Prostate gland (tissue), 2 donors: ENCODE data around the gene EIF5A. TPM values are rescaled to one million over a fixed set of nuclear protein-coding genes. Genes with fewer than 3 reads are reported as not detected.
A peak's percentile ranks its signal among the peaks of the same experiment; 100 is the strongest.

Experiments used
- DNase-seq: peaks from one replicate; pipeline ENCODE4 v3.0.0-alpha.2; 2019; ENCODE audit warnings: low spot score
- H3K27ac ChIP-seq, 2 donors: fragments of 200-600 bp; sonication (generic); 2 replicates each; pipeline ENCODE4 v1.5.1; 2017 to 2019
- H3K27me3 ChIP-seq: fragments of 200-600 bp; sonication (generic); replicated peaks from 2 replicates; pipeline ENCODE4 v1.5.1; 2019; ENCODE audit not compliant: insufficient read depth
- H3K36me3 ChIP-seq, 2 donors: fragments of 200-600 bp; sonication (generic); 1 replicate in 1 of 2; 2 replicates in 1 of 2; pipeline versions ENCODE4 v1.5.1 to v1.8.1; 2017 to 2019
- H3K4me1 ChIP-seq: fragments of 200-600 bp; sonication (generic); replicated peaks from 2 replicates; pipeline ENCODE4 v1.5.1; 2019
- H3K4me3 ChIP-seq, 2 donors: fragments of 200-600 bp; sonication (generic); 2 replicates each; pipeline ENCODE4 v1.5.1; 2017 to 2019
- H3K9me3 ChIP-seq: fragments of 200-600 bp; sonication (generic); 2 replicates; pipeline ENCODE4 v1.5.1; 2017
- CTCF ChIP-seq, 4 experiments: fragments of 200-600 bp in 2 of 4; fragments of 450-650 bp in 2 of 4; sonication (generic) in 2 of 4; IDR thresholded peaks; 1 replicate in 3 of 4; 2 replicates in 1 of 4; pipeline ENCODE4 v1.5.1; 2016 to 2019; ENCODE audit warnings: antibody characterized with exemption in 4 of 4, mild to moderate bottlenecking in 2 of 4, moderate library complexity in 2 of 4
- POLR2A ChIP-seq: fragments of 450-650 bp; IDR thresholded peaks from one replicate; pipeline ENCODE4 v1.6.1; 2016; ENCODE audit warnings: antibody characterized with exemption, mild to moderate bottlenecking
- POLR2AphosphoS5 ChIP-seq: sonication (generic); formaldehyde crosslinking; IDR thresholded peaks from one replicate; pipeline ENCODE4 v1.6.1; 2017; ENCODE audit warnings: antibody characterized with exemption
- WGBS: methylation state at CpG from one replicate; pipeline ENCODE4 v1.1.5; 2018; 5-methylcytosine and 5-hydroxymethylcytosine counted together
- intact Hi-C: fragments of 100-400 bp; cut with DNase I; formaldehyde crosslinking; loops from one replicate; pipeline ENCODE4 v1.14.2; 2022
- total RNA-seq, 2 donors: library from RNA; depleted of rRNA; stranded (reverse); fragments of >200 nt; gene quantifications; one replicate each; pipeline ENCODE4 v1.1.0, GENCODE V29; 2016

Gene EIF5A
- total RNA-seq, 2 donors from 2014 or later: 172 to 195 TPM

GRCh38 chr17:7323731-7324437, 16.5 kb downstream of the EIF5A start:
- DNase-seq: peak; percentile 43
- peaks cover 11 to 13% of the 10 kb centered on the region in 2 donors for H3K36me3 ChIP-seq
- no peaks in the 10 kb centered on the region for H3K9me3 ChIP-seq
- H3K27me3 ChIP-seq: no peaks in the 10 kb centered on the region
- H3K4me3 ChIP-seq: no peak overlapping the region
- intact Hi-C loops: no loop called here
- TF ChIP-seq CTCF (IDR thresholded peaks at IDR 0.05) (peak; percentile 74 to 78 (median 76)), POLR2A (no peak)
- WGBS: 62% methylated on average over 39 of the region's 39 CpGs
- no peaks in the 10 kb centered on the region for H3K4me1 ChIP-seq
- no peak overlapping the region for H3K27ac ChIP-seq

- WGBS: 86% methylated on average over 3 of the region's 3 CpGs
- no peak for TF ChIP-seq CTCF (IDR thresholded peaks at IDR 0.05)
- no peak for TF ChIP-seq POLR2AphosphoS5
- TF ChIP-seq POLR2A: no peak
- Histone ChIP-seq H3K4me1 (no peaks in the 10 kb centered on the region), H3K27ac (no peak overlapping the region), H3K36me3 (peaks cover 11 to 13% of the 10 kb centered on the region in 2 donors), H3K4me3 (no peak overlapping the region), H3K27me3 (no peaks in the 10 kb centered on the region), H3K9me3 (no peaks in the 10 kb centered on the region)
- DNase-seq: no peak
- intact Hi-C loops: no loop called here
Measured at GRCh38 chr17:7324438-7324779, 17.0 kb downstream of the EIF5A start.

GRCh38 chr17:7325031-7325528, 17.7 kb downstream of the EIF5A start:
- intact Hi-C loops: no loop called here
- no peak overlapping the region for H3K27ac ChIP-seq
- no peaks in the 10 kb centered on the region for H3K4me1 ChIP-seq
- DNase-seq: no peak
- no peak overlapping the region for H3K4me3 ChIP-seq
- no peak for TF ChIP-seq CTCF (IDR thresholded peaks at IDR 0.05)
- no peak for TF ChIP-seq POLR2A
- H3K27me3 ChIP-seq: no peaks in the 10 kb centered on the region
- H3K36me3 ChIP-seq: peaks cover 11 to 13% of the 10 kb centered on the region in 2 donors
- H3K9me3 ChIP-seq: no peaks in the 10 kb centered on the region
- WGBS: 85% methylated on average over 17 of the region's 19 CpGs

- H3K4me1 ChIP-seq: peaks cover 6% of the 10 kb centered on the region
- no peak for DNase-seq
- H3K36me3 ChIP-seq: peaks cover 8 to 11% of the 10 kb centered on the region in 2 donors
- H3K9me3 ChIP-seq: no peaks in the 10 kb centered on the region
- no peak overlapping the region for H3K27ac ChIP-seq
- intact Hi-C loops: no loop called here
- 93% methylated on average over 11 of the region's 11 CpGs for WGBS
- H3K4me3 ChIP-seq: no peak overlapping the region
- no peaks in the 10 kb centered on the region for H3K27me3 ChIP-seq
- TF ChIP-seq CTCF (IDR thresholded peaks at IDR 0.05): no peak
Measured at GRCh38 chr17:7326186-7326585, 18.8 kb downstream of the EIF5A start.

GRCh38 chr17:7327056-7327455, 19.6 kb downstream of the EIF5A start:
- Histone ChIP-seq H3K36me3 (peaks cover 0 to 7% of the 10 kb centered on the region in 2 donors), H3K27me3 (no peaks in the 10 kb centered on the region), H3K4me1 (peaks cover 6% of the 10 kb centered on the region), H3K4me3 (no peak overlapping the region), H3K9me3 (no peaks in the 10 kb centered on the region), H3K27ac (no peak overlapping the region)
- DNase-seq: no peak
- intact Hi-C loops: no loop called here
- 87% methylated on average over 7 of the region's 7 CpGs for WGBS
- no peak for TF ChIP-seq POLR2AphosphoS5
- TF ChIP-seq POLR2A: no peak
- no peak for TF ChIP-seq CTCF (IDR thresholded peaks at IDR 0.05)
